ENCODE data around the gene CADPS.

DNA sequence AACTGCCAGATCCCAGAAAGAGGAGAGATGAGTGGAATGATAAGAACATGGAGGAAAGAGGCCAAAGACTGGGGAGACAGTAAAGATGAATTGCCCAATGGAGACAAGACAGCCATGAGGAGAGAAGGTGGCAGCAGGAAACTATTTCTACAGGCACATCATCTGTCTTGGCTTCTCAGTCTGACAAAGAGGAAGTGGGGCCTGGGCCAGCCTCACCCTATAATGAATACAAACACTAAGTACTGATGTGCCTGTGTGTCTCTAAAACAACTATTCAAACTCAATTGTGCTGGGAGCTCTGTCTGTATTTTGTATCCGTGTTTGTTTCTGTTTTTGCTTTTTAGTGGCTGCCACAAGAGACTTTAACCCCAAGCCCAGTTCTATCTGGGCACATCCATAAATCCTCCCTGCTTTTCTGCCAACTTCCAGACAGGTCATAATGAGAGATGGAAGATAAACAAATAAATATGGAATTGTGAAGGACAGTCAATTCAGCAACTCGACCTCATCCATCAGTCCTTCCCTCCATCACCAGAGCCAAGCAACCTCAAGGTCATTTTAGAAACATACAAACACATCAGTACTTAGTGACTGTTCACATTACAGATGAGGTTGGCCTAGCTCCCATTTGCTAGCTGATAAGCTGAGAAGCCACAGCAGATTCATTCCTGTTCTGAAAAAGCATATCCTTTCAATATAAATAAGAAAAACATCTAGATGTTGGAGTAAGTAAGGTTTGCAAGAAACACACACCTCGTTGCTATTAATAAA lies 116.7 kb downstream of the CADPS start:
- TF ChIP-seq EP300 (IDR thresholded peaks at IDR 0.05) (no peak), HMGXB4 (CRISPR knock-in tag; IDR thresholded peaks at IDR 0.05; ENCODE audit: borderline replicate concordance) (no peak), CTCF (IDR thresholded peaks at IDR 0.05) (no peak), ZFP36 (IDR thresholded peaks at IDR 0.05; ENCODE audit: borderline replicate concordance, partially characterized antibody) (no peak), CHD4 (IDR thresholded peaks at IDR 0.05; ENCODE audit: borderline replicate concordance) (no peak), TFCP2L1 (CRISPR knock-in tag; IDR thresholded peaks at IDR 0.05) (no peak)

Data from A549 (cell line).